CD4-positive, alpha-beta T cell treated with Interleukin-17A for 4 hours (primary cell): ENCODE measurements around the gene FRMD5.
"Not testable (repeated sequence)": the region's sequence is repeated elsewhere in the genome, so short reads cannot be mapped to it uniquely, and the experiment has no call there.

Experiments used
- DNase-seq: peaks from one replicate; pipeline ENCODE4 v3.0.0-alpha.2; 2020; ENCODE audit warnings: mixed read lengths

The FRMD5 gene

GRCh38 chr15:44029003-44029402 is 166.1 kb downstream of the FRMD5 start:
- no peak for DNase-seq

GRCh38 chr15:44028349-44028748 is 166.7 kb downstream of the FRMD5 start:
- no peak for DNase-seq

- no peak for DNase-seq
These were observed 170.9 kb downstream of the FRMD5 start for GRCh38 chr15:44024155-44024554.

GRCh38 chr15:44023176-44023575 is 171.9 kb downstream of the FRMD5 start:
- no peak for DNase-seq

- DNase-seq = no peak
These were observed 176.9 kb downstream of the FRMD5 start for GRCh38 chr15:44018151-44018550.

GRCh38 chr15:44015545-44016305 is 179.3 kb downstream of the FRMD5 start:
- no peak for DNase-seq

GRCh38 chr15:44011238-44011854 is 183.7 kb downstream of the FRMD5 start:
- no peak for DNase-seq

- no peak for DNase-seq
These were observed 185.0 kb downstream of the FRMD5 start for GRCh38 chr15:44010089-44010488.

GRCh38 chr15:44009038-44009437 is 186.0 kb downstream of the FRMD5 start:
- DNase-seq = no peak

- not testable (repeated sequence) for DNase-seq
These were observed 194.8 kb downstream of the FRMD5 start for GRCh38 chr15:44000248-44000647.

GRCh38 chr15:43998607-43999006 is 196.5 kb downstream of the FRMD5 start:
- DNase-seq = no peak

- DNase-seq = no peak
These were observed 203.9 kb downstream of the FRMD5 start for GRCh38 chr15:43991206-43991605.

- DNase-seq = no peak
These were observed 205.1 kb downstream of the FRMD5 start for GRCh38 chr15:43989938-43990337.

- no peak for DNase-seq
These were observed 206.2 kb downstream of the FRMD5 start for GRCh38 chr15:43988900-43989299.

GRCh38 chr15:43987924-43988323 is 207.1 kb downstream of the FRMD5 start:
- no peak for DNase-seq

GRCh38 chr15:43985976-43986680 is 208.9 kb downstream of the FRMD5 start:
- no peak for DNase-seq

GRCh38 chr15:43981576-43981975 is 213.5 kb downstream of the FRMD5 start:
- no peak for DNase-seq

GRCh38 chr15:43977072-43977884 is 217.8 kb downstream of the FRMD5 start:
- peak; percentile 10 for DNase-seq

GRCh38 chr15:43975770-43976169 is 219.3 kb downstream of the FRMD5 start:
- DNase-seq = no peak

- DNase-seq = no peak
These were observed 219.7 kb downstream of the FRMD5 start for GRCh38 chr15:43975326-43975725.

GRCh38 chr15:43974852-43975251 is 220.2 kb downstream of the FRMD5 start:
- no peak for DNase-seq

- DNase-seq = no peak
These were observed 225.2 kb downstream of the FRMD5 start for GRCh38 chr15:43969802-43970375.

GRCh38 chr15:43968551-43968950 is 226.5 kb downstream of the FRMD5 start:
- DNase-seq = no peak
